Measurements from ENCODE around the gene ALG12. TPM values are rescaled to one million over a fixed set of nuclear protein-coding genes. Genes with fewer than 3 reads are reported as not detected.

Gene ALG12
- total RNA-seq, 1 experiment from 2014 or later: 32.9 TPM

GRCh38 chr22:49889071-49889470 lies 29.2 kb downstream of the ALG12 start:
- Histone ChIP-seq H3K4me3 (ENCODE audit: insufficient read depth, low read depth, low read length) (no peak overlapping the region), H3K36me3 (replicated peaks; ENCODE audit: control insufficient read depth, insufficient read depth, low read length) (peaks cover 13% of the 10 kb centered on the region), H3K27me3 (ENCODE audit: control insufficient read depth, insufficient read depth, low read length) (no peaks in the 10 kb centered on the region)
- DNase-seq: no peak

GRCh38 chr22:49887702-49888101 lies 30.5 kb downstream of the ALG12 start:
- no peaks in the 10 kb centered on the region for H3K27me3 ChIP-seq (ENCODE audit: control insufficient read depth, insufficient read depth, low read length)
- DNase-seq: no peak
- H3K36me3 ChIP-seq (replicated peaks; ENCODE audit: control insufficient read depth, insufficient read depth, low read length): peaks cover 13% of the 10 kb centered on the region
- H3K4me3 ChIP-seq (ENCODE audit: insufficient read depth, low read depth, low read length): no peak overlapping the region

GRCh38 chr22:49887064-49887451 lies 31.2 kb downstream of the ALG12 start:
- DNase-seq: no peak
- Histone ChIP-seq H3K4me3 (ENCODE audit: insufficient read depth, low read depth, low read length) (no peak overlapping the region), H3K27me3 (ENCODE audit: control insufficient read depth, insufficient read depth, low read length) (no peaks in the 10 kb centered on the region), H3K36me3 (replicated peaks; ENCODE audit: control insufficient read depth, insufficient read depth, low read length) (peaks cover 13% of the 10 kb centered on the region)

GRCh38 chr22:49886346-49887063 lies 31.7 kb downstream of the ALG12 start:
- H3K27me3 ChIP-seq (ENCODE audit: control insufficient read depth, insufficient read depth, low read length): no peaks in the 10 kb centered on the region
- H3K4me3 ChIP-seq (ENCODE audit: insufficient read depth, low read depth, low read length): no peak overlapping the region
- DNase-seq: no peak
- peaks cover 13% of the 10 kb centered on the region for H3K36me3 ChIP-seq (replicated peaks; ENCODE audit: control insufficient read depth, insufficient read depth, low read length)

GRCh38 chr22:49885881-49886280 lies 32.4 kb downstream of the ALG12 start:
- H3K4me3 ChIP-seq (ENCODE audit: insufficient read depth, low read depth, low read length): no peak overlapping the region
- no peaks in the 10 kb centered on the region for H3K27me3 ChIP-seq (ENCODE audit: control insufficient read depth, insufficient read depth, low read length)
- DNase-seq: no peak
- H3K36me3 ChIP-seq (replicated peaks; ENCODE audit: control insufficient read depth, insufficient read depth, low read length): peaks cover 12% of the 10 kb centered on the region

- H3K4me3 ChIP-seq (ENCODE audit: insufficient read depth, low read depth, low read length): no peak overlapping the region
- no peaks in the 10 kb centered on the region for H3K27me3 ChIP-seq (ENCODE audit: control insufficient read depth, insufficient read depth, low read length)
- no peak for DNase-seq
- H3K36me3 ChIP-seq (replicated peaks; ENCODE audit: control insufficient read depth, insufficient read depth, low read length): peaks cover 12% of the 10 kb centered on the region
Measured at GRCh38 chr22:49885281-49885680, 33.0 kb downstream of the ALG12 start.

- DNase-seq: no peak
- no peak overlapping the region for H3K4me3 ChIP-seq (ENCODE audit: insufficient read depth, low read depth, low read length)
- H3K36me3 ChIP-seq (replicated peaks; ENCODE audit: control insufficient read depth, insufficient read depth, low read length): peaks cover 12% of the 10 kb centered on the region
- H3K27me3 ChIP-seq (ENCODE audit: control insufficient read depth, insufficient read depth, low read length): no peaks in the 10 kb centered on the region
Measured at GRCh38 chr22:49884503-49885260, 33.6 kb downstream of the ALG12 start.

GRCh38 chr22:49884075-49884474 lies 34.2 kb downstream of the ALG12 start:
- no peaks in the 10 kb centered on the region for H3K27me3 ChIP-seq (ENCODE audit: control insufficient read depth, insufficient read depth, low read length)
- DNase-seq: no peak
- H3K4me3 ChIP-seq (ENCODE audit: insufficient read depth, low read depth, low read length): no peak overlapping the region
- peaks cover 12% of the 10 kb centered on the region for H3K36me3 ChIP-seq (replicated peaks; ENCODE audit: control insufficient read depth, insufficient read depth, low read length)

GRCh38 chr22:49883294-49883640 lies 35.0 kb downstream of the ALG12 start:
- Histone ChIP-seq H3K4me3 (ENCODE audit: insufficient read depth, low read depth, low read length) (no peak overlapping the region), H3K27me3 (ENCODE audit: control insufficient read depth, insufficient read depth, low read length) (no peaks in the 10 kb centered on the region), H3K36me3 (replicated peaks; ENCODE audit: control insufficient read depth, insufficient read depth, low read length) (peaks cover 10% of the 10 kb centered on the region)
- no peak for DNase-seq

- DNase-seq: no peak
- Histone ChIP-seq H3K4me3 (ENCODE audit: insufficient read depth, low read depth, low read length) (no peak overlapping the region), H3K36me3 (replicated peaks; ENCODE audit: control insufficient read depth, insufficient read depth, low read length) (peaks cover 10% of the 10 kb centered on the region), H3K27me3 (ENCODE audit: control insufficient read depth, insufficient read depth, low read length) (no peaks in the 10 kb centered on the region)
Measured at GRCh38 chr22:49882519-49883293, 35.5 kb downstream of the ALG12 start.

- Histone ChIP-seq H3K36me3 (replicated peaks; ENCODE audit: control insufficient read depth, insufficient read depth, low read length) (peaks cover 10% of the 10 kb centered on the region), H3K4me3 (ENCODE audit: insufficient read depth, low read depth, low read length) (no peak overlapping the region), H3K27me3 (ENCODE audit: control insufficient read depth, insufficient read depth, low read length) (no peaks in the 10 kb centered on the region)
- DNase-seq: no peak
Measured at GRCh38 chr22:49881856-49882255, 36.4 kb downstream of the ALG12 start.

GRCh38 chr22:49880281-49880680 lies 38.0 kb downstream of the ALG12 start:
- Histone ChIP-seq H3K36me3 (replicated peaks; ENCODE audit: control insufficient read depth, insufficient read depth, low read length) (peaks cover 3% of the 10 kb centered on the region; the same call in 1 of the 2 replicates), H3K27me3 (ENCODE audit: control insufficient read depth, insufficient read depth, low read length) (no peaks in the 10 kb centered on the region), H3K4me3 (ENCODE audit: insufficient read depth, low read depth, low read length) (no peak overlapping the region)
- peak; percentile 79 for DNase-seq

- DNase-seq: no peak
- Histone ChIP-seq H3K27me3 (ENCODE audit: control insufficient read depth, insufficient read depth, low read length) (no peaks in the 10 kb centered on the region), H3K36me3 (replicated peaks; ENCODE audit: control insufficient read depth, insufficient read depth, low read length) (peaks cover 3% of the 10 kb centered on the region; the same call in 1 of the 2 replicates), H3K4me3 (ENCODE audit: insufficient read depth, low read depth, low read length) (no peak overlapping the region)
Measured at GRCh38 chr22:49879871-49880270, 38.4 kb downstream of the ALG12 start.

GRCh38 chr22:49878206-49878605 lies 40.0 kb downstream of the ALG12 start:
- Histone ChIP-seq H3K36me3 (replicated peaks; ENCODE audit: control insufficient read depth, insufficient read depth, low read length) (no peaks in the 10 kb centered on the region; the same call in 1 of the 2 replicates), H3K4me3 (ENCODE audit: insufficient read depth, low read depth, low read length) (no peak overlapping the region), H3K27me3 (ENCODE audit: control insufficient read depth, insufficient read depth, low read length) (no peaks in the 10 kb centered on the region)
- no peak for DNase-seq

- H3K4me3 ChIP-seq (ENCODE audit: insufficient read depth, low read depth, low read length): no peak overlapping the region
- H3K36me3 ChIP-seq (replicated peaks; ENCODE audit: control insufficient read depth, insufficient read depth, low read length): no peaks in the 10 kb centered on the region; the same call in 1 of the 2 replicates
- no peak for DNase-seq
Measured at GRCh38 chr22:49877642-49878041, 40.6 kb downstream of the ALG12 start.

More at GRCh38 chr22:49877642-49878041, 40.6 kb downstream of the ALG12 start:
- no peaks in the 10 kb centered on the region for H3K27me3 ChIP-seq (ENCODE audit: control insufficient read depth, insufficient read depth, low read length)

Measured in H7 (cell line).